HUDEP-2 (cell line): Measurements from ENCODE around the gene AP2S1.
"Not testable (repeated sequence)": the region's sequence is repeated elsewhere in the genome, so short reads cannot be mapped to it uniquely, and the experiment has no call there.

Experiments
- DNase-seq, 76 experiments: peaks; one replicate each; lab custom pipeline; 2025; ENCODE audit not compliant: unreplicated experiment in 76 of 76; lab: John Stamatoyannopoulos, UW

AP2S1 gene

GRCh38 chr19:46809534-46810272 lies 40.9 kb downstream of the AP2S1 start:
- no peak for DNase-seq

- DNase-seq, result no peak
Measured at GRCh38 chr19:46806656-46807055, 44.0 kb downstream of the AP2S1 start.

- not testable (repeated sequence) for DNase-seq
Measured at GRCh38 chr19:46804432-46804831, 46.2 kb downstream of the AP2S1 start.

DNA sequence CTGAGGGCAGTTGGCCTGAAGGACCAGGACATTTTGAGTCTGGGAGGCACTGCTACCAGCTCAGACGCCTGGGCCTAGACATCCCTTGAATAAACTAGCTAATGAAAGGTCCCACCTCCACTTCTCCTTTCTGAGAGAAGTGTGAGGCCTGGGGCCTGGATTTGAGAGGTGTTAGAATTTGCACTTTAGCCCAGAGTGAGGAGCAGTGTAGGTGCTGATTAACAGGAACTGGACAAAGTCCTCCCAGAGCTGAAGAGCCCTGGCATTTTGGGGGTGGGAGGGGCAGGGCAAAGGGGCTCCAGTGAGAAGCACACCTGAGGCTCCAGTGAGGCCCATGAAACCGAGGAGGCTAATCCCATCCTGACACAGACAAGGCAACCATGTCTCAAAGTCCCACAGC lies 47.1 kb downstream of the AP2S1 start:
- DNase-seq, result no peak

- no peak for DNase-seq
Measured at GRCh38 chr19:46802152-46802551, 48.5 kb downstream of the AP2S1 start.

DNA sequence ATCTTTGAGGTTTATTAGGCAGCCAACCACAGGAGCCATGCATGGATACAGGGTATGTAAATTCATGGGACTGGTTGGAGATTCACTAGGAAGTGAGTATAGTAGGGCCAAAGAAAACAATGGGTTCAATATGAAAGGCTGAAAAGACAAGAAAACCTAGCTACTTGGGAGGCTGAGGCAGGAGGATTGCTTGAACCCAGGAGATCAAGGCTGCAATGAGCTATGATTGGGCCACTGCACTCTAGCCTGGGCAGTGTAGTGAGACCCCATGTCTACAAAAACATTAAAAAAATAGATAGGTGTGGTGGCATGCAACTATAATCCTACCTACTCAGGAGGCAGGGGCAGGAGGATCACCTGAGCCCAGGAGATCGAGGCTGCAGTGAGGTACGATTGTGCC lies 51.9 kb downstream of the AP2S1 start:
- DNase-seq, result no peak

- no peak for DNase-seq
Measured at GRCh38 chr19:46797881-46798280, 52.8 kb downstream of the AP2S1 start.

DNA sequence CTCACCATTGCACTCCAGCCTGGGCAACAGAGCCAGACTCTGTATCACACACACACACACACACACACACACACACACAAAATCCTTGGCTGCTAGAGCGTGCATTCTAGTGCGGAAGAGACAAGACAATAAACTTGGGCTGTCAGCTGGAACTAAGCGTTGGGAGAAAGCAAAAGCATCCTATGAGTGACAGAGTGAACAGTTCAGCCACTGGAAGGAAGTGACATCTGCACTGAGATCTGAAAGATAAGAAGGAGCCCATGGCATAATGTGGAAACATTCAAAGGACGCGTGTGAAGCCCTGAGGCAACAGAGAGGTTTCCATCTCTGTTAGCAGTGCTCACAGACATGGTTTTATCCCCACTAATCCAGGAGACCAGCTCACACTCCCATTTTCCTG lies 58.7 kb downstream of the AP2S1 start:
- DNase-seq, result no peak

DNA sequence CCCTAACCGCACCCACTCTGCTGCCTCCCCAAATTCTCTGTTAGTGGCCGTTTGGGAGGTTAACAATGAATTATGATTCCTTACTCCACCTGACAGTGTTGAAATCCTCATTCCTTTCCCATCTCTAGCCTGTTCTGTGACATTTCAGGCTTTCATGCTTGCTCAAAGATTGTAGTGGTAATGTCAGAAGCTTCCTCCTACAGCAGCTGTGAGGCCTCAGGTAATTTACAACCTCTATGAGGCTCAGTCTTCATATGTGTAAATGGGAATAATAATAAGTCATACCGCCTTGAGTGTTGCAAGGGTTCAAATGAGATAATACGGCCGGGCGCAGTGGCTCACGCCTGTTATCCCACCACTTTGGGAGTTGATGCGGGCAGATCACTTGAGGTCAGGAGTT lies 61.3 kb downstream of the AP2S1 start:
- DNase-seq, result no peak

GRCh38 chr19:46788968-46789338 lies 61.7 kb downstream of the AP2S1 start:
- no peak for DNase-seq

GRCh38 chr19:46788262-46788967 lies 62.2 kb downstream of the AP2S1 start, which contains the start of gene SLC1A5:
Gene SLC1A5, minus strand, starts transcription at chr19:46788594. Its CDS starts 629 bp downstream, at chr19:46787965.
- DNase-seq, result peak; percentile 90 to 100 (median 100)
